GM19240 (cell line): Measurements from ENCODE around the gene CRELD1.

Experiments used
- DNase-seq: peaks from one replicate; pipeline ENCODE4 v3.0.0; 2011; ENCODE audit warnings: low spot score; ENCODE audit not compliant: insufficient read length

Gene CRELD1

DNA sequence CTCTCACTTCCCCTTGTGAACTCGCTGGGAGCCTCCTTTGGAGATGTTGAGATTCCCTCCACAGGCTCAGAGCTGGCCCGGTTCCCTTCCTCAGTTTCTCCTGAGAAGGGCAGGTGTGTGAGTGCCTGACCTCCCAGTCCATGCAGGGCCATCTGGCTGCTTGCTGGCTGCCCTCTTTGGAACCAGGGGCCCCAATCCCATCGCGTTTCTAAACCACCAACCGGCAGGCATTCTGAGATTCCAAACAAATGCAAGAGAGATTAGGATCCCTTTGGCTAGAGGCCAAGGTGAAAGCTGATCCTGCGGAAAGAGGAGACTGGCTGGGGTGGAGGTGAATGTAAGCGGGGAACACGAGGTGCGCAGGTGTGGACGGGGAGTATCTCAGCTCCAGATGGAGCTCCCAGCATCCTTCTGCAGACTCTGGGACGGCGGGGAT lies 21.5 kb downstream of the CRELD1 start:
- DNase-seq = no peak

DNA sequence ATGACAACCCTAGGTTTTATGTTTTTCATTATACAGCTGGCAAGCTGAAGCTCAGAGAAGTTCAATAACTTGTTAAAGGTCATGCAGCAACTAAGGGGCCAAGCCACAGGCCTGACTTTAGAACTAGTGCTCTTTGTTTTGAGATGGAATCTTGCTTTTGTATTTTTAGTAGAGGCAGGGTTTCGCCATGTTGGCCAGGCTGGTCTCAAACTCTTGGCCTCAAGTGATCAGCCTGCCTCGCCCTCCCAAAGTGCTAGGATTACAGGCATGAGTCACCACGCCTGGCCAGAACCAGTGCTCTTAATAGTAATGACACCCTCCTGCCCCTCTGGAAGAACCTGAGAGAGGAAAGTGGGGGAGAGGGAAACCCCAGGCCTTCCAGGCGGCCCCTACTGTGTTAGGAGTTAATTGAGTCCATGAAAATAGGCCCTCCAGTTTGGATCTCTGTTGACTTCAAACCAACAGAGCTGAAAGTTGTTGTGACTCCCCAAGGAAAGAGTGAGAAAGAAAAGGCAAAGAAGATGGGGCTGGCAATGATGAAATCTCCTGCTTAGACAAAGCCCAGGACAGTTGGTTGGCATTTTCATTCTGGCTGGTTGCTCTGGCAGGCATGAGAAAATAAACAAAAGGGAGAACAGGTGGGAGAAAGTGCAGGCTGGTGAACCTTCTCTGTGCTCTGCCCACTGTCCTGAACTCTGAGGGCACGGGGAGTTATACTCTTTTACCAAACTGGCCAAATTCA lies 22.1 kb downstream of the CRELD1 start:
- DNase-seq = no peak

DNA sequence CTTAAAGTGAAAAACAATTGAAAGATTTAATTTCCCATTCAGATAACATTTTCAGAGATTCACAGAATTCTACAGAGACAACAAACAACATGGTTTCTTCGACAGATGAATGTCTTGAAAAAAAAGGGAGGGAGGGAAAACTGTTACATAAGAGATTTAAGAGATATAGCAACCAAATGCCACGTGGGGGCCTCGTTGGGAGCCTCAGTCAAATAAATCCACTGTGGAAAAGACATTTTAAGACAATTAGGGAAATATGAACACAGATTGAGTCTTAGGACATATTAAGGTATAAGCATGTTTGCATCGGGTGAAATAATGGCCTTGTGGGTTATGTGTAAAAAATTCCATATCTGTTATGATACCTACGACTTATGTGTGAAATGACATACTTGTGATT lies 23.6 kb downstream of the CRELD1 start:
- no peak for DNase-seq

DNA sequence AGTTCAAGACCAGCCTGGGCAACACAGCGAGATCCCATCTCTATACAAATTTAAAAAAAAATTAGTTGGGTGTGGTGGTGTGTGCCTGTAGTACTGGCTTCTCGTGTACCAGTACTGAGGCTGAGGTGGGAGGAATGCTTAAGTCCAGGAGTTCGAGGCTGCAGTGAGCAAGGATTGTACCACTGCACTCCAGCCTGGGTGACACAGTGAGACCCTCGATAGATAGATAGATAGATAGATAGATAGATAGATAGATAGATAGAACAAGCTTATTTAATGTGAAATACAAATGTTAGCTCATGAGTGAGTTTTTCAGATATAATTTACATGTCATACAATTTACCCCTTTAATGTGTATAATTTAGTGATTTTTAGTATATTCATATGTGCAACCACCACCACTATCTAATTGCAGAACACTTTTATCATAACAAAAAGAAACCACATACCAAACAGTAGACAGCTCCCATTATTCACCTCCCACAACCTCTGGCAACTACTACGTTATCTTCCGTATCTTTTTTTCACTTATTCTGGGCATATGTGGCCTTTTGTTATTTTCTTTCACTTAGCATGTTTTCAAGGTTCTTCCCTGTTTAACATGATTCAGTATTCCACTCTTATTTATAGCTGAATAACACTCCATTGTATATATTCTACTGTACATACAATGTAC lies 31.7 kb downstream of the CRELD1 start:
- DNase-seq = no peak

DNA sequence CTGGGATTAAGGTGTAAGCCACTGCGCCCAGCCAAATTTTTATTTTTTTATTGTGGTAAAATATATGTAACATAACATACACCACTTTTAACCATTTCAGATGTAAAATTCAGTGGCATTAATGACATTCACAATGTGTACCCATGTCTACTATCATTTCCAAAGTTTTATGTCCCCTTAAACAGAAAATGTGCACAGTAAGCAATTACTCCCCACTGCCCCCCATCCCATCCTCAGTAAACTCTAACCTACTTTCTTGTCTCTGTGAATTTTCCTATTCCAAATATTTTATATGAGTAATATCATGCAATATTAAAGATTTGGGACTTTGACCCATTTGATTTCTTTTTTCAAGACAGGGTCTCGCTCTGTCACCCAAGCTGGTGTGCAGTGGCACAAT lies 33.2 kb downstream of the CRELD1 start:
- DNase-seq = no peak

DNA sequence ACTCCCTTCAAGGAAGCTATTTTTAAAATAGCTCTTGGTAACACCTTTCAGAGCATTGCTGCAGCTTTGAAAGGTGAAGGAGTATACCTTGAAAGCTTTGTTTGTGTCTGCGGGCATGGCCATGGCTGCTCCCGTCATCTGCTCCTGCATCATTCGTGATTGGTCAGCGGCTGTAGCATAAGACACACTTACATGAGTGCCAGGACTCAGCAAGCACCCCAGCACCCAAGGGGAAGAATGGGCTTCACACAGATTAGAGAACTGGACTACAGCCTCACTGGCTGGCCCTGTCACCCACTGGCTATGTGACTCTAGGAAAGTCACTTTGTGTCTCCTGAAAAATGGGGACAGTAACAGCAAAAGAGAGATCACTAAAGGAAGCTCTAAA lies 36.0 kb downstream of the CRELD1 start:
- no peak for DNase-seq

DNA sequence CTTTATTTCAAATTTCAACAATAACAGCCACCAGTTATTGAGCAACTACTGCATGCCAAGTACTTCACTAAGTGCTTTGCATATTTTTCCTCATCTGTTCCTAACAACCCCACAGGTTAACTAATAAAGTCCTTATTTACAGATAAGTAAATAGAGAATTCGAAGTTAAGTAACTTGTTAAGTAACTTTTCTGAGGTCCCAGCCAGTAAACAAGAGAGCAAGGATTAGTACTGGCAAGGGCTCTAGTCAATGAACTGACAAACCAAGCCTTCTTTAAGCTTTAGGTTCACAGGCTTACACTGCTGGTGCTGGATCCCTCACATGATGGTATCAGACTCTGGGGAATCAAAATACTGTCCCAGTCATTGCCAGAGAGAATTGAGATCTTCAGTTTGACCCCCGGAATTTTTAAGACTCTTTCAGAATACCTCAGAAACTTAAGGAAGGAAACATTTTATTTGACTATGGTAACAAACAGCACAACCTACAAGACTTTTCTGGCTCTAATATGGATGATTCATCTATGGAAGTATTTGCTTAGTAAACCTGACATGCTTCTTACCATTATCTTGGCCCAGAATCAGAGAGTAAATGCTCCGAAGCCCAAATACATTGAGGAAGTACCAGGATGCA lies 36.5 kb downstream of the CRELD1 start:
- no peak for DNase-seq

DNA sequence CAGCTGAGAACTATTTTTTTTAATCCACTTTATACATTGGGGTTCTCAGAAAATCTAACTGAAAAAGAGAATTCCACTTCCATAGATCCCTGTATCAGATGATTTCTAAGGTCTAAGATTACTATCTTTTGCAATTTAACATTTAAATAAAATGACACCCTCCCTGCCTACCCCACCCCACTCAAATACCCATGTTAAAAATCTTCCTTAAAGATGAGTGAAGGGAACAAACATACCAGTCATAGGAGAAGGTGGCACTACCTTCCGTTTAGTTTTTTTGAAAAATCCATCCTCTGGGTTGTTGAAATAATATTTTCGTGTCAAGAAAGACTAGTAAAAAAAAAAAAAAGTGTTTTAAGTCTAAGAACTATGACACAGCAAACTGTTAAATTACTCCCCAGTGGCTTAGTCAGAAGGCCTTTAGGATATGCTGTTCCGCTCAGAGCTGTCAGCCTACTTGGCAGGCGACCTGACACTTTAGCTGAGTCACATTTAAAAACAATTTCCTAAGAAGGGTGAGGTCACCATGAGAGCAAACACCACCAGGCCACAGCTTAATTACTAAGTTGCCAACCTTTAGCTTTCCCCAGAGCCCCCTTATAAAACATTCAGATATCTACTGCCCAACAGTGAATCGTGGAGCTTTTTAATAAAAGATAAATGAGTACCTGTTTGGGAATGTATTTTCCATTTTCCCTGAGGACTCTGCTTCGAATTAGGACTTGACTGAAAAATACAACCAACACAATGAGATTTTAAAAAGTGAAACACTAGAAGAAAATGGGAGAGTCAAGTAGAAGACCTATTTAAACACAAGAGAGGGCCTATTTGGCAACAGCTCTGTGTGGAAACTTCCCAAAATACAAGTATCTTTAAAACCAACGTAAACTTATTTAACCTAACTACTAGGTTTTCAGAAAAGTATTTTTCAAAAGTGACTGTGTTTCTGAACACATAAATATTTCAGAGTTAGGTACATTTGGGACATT lies 43.4 kb downstream of the CRELD1 start:
- DNase-seq = no peak

DNA sequence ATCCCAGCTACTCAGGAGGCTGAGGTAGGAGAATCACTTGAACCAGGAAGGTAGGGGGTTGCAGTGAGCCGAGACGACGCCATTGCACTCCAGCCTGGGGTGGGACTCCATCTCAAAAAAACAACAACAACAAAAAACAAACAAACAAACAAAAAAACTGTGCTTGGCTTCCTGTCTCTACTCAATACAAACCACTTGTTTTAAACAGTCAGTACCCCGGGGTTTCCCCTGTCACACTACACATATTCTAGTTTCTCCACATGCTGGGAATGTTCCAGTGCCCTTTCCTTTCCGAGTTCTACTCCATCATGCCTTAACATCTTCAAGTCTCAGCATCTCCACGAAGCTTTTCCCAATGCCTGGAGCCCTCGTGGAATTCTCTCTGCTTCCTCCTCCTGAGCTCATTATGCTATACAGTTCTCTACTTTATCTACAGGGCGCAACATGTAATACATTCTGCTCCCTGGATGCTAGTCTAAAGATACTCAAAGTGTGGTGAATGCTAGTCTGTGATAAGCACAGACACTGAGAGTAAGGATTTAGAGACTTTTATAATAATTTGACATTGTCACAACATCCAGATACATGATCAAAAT lies 45.2 kb downstream of the CRELD1 start:
- no peak for DNase-seq

DNA sequence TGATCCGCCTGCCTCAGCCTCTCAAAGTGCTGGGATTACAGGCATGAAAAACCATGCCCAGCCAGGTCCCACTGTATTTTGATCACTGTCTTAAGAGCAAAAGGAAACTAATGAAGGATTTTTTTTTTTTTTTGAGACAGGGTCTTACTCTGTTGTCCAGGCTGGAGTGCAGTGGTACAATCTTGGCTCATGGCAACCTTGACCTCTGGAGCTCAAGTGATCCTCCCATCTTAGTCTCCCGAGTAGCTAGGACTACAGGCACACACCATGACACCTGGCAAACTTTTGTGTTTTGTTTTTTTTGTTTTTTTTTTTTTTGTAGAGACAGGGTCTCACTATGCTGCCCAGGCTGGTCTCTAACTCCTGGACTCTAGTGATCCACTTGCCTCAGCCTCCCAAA lies 46.6 kb downstream of the CRELD1 start:
- DNase-seq = no peak

DNA sequence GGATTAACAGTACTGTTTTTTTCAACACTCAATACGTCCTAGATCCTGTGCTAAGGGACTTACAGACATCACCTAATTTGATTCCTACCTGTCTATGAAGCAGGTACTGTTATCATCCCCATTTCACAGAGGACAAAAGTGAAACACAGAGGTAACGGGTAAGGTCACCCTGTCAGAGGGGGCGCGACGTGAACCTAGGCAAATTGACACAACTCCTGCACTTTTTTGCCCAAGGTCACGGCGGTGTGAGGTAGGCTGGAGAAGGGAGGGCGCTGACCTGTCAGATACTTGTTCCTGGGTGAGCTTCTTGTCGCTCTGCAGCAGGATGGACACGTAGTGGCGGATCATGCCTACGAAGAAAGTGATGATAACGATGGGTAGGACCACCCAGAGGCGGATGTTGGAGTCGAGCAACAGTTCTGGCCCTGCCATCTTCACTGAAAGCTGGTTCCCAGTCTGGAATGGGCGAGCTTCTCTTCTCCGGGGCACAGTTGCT lies 52.6 kb downstream of the CRELD1 start:
- no peak for DNase-seq

DNA sequence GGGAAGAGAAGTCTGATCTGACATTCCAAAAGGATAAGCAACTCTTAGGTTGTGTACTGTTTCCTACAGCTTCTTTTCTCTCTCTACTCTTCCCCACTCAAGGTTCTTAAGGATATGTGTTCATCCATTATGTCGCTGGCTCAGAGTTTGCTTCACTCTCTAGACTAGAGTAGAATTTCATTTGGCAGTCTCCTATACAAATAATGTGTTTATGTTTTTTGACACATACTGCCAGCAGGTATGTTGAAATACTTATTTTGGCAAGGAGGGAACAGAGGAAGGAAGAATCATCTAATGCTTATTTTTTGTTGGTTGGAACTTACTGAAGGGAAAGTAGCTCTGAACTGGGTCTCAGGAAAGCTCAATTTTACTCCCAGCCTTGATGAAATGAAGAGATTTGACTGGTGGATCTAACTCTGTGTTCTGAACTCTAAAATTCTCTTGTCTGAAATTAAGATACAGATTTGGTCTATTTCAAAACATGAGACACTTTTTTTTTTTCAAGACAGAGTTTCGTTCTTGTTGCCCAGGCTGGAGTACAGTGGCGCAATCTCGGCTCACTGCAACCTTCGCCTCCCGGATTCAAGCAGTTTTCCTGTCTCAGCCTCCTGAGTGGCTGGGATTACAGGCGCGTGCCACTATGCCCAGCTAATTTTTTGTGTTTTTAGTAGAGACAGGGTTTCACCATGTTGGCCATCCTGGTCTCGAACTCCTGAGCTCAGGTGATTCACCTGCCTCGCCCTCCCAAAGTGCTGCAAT lies 60.6 kb downstream of the CRELD1 start:
- no peak for DNase-seq
